ENCODE data around the gene RTN4R.
"Not testable (repeated sequence)": the region's sequence is repeated elsewhere in the genome, so short reads cannot be mapped to it uniquely, and the experiment has no call there.

The RTN4R gene

DNA sequence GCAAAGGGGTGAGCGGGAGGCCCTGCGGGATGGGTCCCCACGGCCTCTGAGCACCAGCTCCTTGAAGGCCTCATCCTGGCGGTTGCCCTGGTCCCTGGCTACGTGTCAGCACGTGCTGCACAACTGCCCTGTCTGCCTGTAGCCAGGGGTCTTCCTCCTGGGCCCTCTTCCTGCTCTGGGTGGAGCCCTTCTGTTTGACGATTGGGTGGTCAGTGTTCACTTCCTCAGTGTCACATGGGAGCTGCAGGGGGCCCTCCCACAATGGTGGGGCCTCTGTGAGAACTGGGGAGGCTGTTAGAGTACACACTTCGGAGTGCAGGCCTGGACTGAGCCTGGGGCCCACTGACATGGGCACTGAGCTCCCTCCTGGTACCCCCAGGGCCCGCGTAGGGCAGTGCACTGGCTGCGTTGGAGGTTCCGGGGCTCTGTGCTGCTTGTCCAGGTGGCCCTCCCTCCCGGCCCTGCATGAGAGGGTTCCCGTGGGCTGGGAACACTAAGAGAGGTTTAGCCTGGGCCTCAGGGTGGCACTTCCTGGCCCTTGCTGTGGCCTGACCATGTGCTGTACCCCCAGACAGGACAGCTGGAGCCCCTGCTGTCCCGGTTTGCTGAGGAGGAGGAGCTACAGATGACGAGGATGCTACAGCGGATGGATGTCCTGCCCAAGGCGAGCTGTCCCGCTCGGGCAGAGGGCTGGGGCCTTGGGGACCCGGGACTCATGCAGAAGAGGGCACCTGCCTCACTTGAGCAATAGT is 38.0 kb upstream of the RTN4R start:
- no peak for TF ChIP-seq POLR2A (IDR thresholded peaks at IDR 0.05; ENCODE audit: extremely low read depth, insufficient read length)
- TF ChIP-seq, protein P1, sequence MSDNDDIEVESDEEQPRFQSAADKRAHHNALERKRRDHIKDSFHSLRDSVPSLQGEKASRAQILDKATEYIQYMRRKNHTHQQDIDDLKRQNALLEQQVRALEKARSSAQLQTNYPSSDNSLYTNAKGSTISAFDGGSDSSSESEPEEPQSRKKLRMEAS (IDR thresholded peaks at IDR 0.05; ENCODE audit: low read depth, low read length), result peak; percentile 10; the same call in 1 of the 2 replicates
- DNase-seq (ENCODE audit: low read depth), result peak; percentile 68
- H3K4me3 ChIP-seq (ENCODE audit: low read depth, low read length), result no peak overlapping the region

DNA sequence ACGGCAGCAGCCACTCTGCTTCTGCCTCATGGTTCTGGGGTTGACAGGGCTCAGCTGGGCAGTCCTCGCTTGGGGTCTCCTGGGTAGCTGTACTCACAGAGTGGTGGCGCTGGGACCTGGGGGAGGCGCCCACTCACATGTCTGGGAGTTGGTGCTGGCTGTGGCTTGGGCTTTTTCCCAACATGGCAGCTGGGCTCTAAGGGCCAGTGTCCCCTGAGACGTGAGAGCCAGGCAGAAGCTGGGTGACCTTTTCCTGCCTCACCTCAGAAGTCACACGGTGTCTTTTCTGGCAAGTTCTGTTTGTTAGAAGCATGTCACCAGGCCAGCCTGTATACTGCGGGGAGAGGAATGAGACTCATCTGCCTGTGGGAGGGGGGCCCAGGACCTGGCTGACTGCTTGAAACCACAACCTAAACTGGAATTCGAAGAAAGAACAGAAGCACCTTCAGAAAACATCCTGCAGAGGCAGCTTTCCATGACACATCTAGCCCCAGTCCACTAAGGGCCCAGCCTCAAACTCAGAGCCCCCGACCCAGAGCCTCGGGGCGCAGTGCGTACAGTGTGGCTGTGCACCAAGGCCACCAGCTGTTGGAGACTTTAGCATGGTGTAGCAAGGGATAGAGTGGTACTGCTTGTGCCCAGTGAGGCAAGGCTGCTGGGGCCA is 37.2 kb upstream of the RTN4R start:
- not testable (repeated sequence) for DNase-seq (ENCODE audit: low read depth); H3K4me3 ChIP-seq (ENCODE audit: low read depth, low read length)

DNA sequence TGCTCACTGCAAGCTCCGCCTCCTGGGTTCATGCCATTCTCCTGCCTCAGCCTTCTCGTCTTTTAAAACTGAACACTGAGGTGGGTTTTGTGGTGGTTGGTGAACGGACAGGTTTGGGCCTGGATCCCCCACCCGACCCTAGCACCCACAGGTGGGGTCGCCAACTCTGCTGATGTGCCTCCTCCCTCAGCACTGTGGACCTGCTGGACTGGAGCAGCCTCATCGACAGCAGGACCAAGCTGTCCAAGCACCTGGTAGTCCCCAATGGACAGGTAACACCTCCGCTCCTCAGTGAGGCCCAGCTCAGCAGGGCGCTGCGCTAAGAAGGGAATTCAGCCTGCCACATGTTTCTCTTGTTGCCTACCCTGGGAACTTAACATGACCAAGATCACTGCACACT is 36.5 kb upstream of the RTN4R start:
- DNase-seq (ENCODE audit: low read depth), result no peak
- TF ChIP-seq MYC (IDR thresholded peaks at IDR 0.05; ENCODE audit: low read depth, low read length), result no peak
- TF ChIP-seq, protein P1 (IDR thresholded peaks at IDR 0.05; ENCODE audit: low read depth, low read length), result no peak
- TF ChIP-seq, protein P2, sequence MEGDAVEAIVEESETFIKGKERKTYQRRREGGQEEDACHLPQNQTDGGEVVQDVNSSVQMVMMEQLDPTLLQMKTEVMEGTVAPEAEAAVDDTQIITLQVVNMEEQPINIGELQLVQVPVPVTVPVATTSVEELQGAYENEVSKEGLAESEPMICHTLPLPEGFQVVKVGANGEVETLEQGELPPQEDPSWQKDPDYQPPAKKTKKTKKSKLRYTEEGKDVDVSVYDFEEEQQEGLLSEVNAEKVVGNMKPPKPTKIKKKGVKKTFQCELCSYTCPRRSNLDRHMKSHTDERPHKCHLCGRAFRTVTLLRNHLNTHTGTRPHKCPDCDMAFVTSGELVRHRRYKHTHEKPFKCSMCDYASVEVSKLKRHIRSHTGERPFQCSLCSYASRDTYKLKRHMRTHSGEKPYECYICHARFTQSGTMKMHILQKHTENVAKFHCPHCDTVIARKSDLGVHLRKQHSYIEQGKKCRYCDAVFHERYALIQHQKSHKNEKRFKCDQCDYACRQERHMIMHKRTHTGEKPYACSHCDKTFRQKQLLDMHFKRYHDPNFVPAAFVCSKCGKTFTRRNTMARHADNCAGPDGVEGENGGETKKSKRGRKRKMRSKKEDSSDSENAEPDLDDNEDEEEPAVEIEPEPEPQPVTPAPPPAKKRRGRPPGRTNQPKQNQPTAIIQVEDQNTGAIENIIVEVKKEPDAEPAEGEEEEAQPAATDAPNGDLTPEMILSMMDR (IDR thresholded peaks at IDR 0.05; ENCODE audit: low read depth, low read length), result no peak
- TF ChIP-seq POLR2A (IDR thresholded peaks at IDR 0.05; ENCODE audit: extremely low read depth, insufficient read length), result no peak
- no peak overlapping the region for H3K4me3 ChIP-seq (ENCODE audit: low read depth, low read length)

DNA sequence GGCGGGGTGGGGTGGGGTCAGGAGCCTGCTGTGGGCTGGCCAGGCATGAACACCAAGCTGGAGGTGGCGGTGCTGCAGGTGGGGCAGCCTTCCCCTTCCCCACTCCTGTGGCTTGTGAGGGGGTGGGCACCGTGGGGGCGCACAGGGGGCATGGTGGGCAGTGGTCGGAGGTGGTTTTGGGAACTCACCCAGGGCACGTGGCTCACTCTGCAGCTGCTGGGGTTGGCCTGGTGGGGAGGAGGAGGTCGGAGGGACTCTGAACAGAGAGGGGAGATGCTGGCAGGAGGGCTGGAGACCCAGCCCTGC is 35.1 kb upstream of the RTN4R start:
- DNase-seq (ENCODE audit: low read depth), result not testable (repeated sequence)

DNA sequence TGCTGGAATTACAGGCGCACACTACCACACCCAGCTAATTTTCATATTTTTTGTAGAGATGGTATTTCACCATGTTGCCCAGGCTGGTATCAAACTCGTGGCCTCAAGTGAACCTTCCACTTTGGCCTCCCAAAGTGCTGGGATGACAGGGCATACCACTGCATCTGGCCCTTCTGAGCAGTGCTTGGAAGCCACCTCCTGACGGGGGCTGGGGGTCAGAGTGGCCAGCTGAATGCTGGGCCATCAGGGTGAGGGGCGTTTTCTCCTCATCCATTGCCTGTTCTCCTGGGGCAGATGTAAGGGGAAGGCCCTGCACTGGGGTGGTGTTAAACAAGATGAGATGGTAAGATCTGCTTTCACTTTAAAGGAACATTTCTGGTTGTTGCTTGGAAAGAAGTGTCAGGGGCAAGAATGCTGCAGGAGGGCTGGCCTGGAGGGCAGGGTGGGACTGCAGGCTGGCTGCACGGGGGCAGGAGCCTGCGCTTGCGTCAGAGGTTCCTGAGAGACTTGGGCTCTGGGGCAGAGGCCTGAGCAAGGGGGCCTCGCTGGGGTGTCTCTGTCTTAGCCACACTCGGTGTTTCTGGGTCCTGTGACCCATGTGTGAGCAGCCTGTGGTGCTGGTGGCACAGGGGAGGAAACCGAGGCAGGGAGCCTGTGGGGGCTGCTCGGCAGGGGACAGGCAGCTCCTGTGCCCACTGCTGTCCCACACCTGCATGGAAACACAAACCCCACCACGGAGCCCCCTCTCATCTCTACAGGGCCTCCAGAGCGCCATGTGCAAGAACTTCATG is 34.5 kb upstream of the RTN4R start:
- H3K4me3 ChIP-seq (ENCODE audit: low read depth, low read length), result no peak overlapping the region
- no peak for TF ChIP-seq MYC (IDR thresholded peaks at IDR 0.05; ENCODE audit: low read depth, low read length)
- TF ChIP-seq, protein P1 (IDR thresholded peaks at IDR 0.05; ENCODE audit: low read depth, low read length), result no peak
- no peak for TF ChIP-seq POLR2A (IDR thresholded peaks at IDR 0.05; ENCODE audit: extremely low read depth, insufficient read length)
- TF ChIP-seq, protein P2 (IDR thresholded peaks at IDR 0.05; ENCODE audit: low read depth, low read length), result no peak
- DNase-seq (ENCODE audit: low read depth), result no peak

More for the DNA sequence above, 35.1 kb upstream of the RTN4R start:
- H3K4me3 ChIP-seq (ENCODE audit: low read depth, low read length), result not testable (repeated sequence)

DNA sequence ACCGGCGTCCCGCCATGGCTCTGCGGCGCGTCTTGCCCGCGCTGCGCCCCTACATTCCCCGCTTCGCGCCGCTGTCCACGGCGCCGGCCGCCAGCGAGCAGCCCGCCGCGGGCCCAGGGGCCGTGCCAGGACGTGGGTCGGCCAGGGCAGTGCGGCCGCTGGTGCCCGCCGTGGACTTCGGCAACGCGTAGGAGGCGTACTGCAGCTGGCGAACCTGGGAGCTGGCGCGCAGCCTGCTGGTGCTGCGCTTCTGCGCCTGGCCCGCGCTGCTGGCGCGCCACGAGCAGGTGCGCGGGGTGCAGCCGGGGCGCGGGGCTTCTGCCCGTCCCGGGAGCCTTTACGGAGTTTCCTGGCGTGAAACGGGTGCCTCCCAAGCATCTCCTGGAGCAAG is 31.6 kb upstream of the RTN4R start:
- TF ChIP-seq POLR2A (IDR thresholded peaks at IDR 0.05; ENCODE audit: extremely low read depth, insufficient read length) (no peak), MYC (IDR thresholded peaks at IDR 0.05; ENCODE audit: low read depth, low read length) (no peak)
- TF ChIP-seq, protein P1 (IDR thresholded peaks at IDR 0.05; ENCODE audit: low read depth, low read length), result no peak
- TF ChIP-seq, protein P2 (IDR thresholded peaks at IDR 0.05; ENCODE audit: low read depth, low read length), result no peak
- H3K4me3 ChIP-seq (ENCODE audit: low read depth, low read length), result no peak overlapping the region

More for the DNA sequence above, 31.6 kb upstream of the RTN4R start:
- DNase-seq (ENCODE audit: low read depth), result peak; percentile 35

Measured in NB4 (cell line).